GM19238 (cell line): ENCODE results near the gene HSPA12A.
"Not testable (repeated sequence)": the region's sequence is repeated elsewhere in the genome, so short reads cannot be mapped to it uniquely, and the experiment has no call there.

ENCODE experiments used
- DNase-seq: peaks from one replicate; pipeline ENCODE4 v3.0.0; 2011; ENCODE audit warnings: low spot score; ENCODE audit not compliant: insufficient read length

HSPA12A gene

DNA sequence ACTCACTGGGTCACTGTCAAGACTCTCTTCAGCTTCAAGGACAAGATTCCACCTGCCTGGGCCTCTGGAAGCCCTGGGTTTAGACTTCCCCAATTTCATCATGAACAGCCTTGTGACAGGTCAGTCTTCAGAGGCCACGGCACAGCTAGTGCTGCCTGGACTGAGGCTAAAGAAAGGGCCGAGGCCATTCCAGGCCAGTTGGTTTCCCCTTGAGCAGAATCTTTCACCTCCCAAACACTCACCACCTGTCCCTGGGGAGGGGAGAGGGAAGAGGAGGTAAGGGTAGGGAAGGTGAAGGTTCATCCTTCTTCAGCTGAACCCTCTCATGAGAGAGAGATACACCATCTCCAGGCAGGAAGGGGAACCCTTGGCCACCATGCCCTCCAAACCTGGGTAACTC, 24.3 kb downstream of the HSPA12A start:
- no peak for DNase-seq

DNA sequence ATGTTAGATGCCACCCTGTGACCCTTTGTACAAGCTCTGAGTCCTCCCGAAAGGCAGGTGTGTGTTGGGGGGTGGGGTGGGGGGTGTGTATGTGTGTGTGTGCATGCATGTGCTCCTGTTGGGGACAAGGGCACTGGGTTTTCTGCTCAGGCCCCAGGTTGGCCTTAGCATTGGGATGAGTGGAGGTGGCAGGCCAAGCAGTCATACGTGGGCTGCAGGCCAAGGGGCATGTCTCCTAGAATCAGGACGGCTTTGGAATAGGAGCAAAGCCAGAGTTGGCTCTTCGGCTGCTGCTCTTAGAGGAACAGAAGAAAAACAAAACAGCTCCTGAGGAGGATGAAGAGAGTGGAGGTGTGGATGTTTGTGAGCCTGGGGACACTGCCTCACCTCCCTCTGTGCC, 26.0 kb downstream of the HSPA12A start:
- DNase-seq = no peak

DNA sequence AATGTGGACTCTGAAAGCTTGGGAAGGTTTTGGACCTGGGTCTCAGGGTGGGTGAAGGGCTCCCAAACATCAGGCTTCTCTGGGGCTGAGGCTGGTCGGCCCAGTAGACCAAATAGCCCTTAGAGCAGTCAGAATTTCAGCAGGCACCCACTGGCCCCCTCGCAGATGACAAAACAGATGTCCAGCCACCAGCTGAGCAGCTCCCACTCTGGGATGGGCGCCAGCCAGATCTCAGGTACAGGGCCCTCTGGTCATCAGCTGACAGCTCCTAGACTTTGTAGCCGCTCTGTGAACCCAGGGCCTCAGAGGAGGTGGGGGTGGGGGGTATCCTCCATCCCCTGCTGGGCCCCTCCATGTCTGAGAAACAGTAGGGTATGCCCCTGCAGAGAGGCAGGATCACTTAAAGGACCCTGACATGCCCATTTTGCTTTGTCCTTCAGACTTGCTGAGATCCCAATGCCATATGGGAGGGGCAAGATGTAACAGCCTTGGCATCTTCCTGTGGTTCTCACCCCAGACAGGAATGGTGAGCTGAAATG, 26.5 kb downstream of the HSPA12A start:
- DNase-seq = no peak

DNA sequence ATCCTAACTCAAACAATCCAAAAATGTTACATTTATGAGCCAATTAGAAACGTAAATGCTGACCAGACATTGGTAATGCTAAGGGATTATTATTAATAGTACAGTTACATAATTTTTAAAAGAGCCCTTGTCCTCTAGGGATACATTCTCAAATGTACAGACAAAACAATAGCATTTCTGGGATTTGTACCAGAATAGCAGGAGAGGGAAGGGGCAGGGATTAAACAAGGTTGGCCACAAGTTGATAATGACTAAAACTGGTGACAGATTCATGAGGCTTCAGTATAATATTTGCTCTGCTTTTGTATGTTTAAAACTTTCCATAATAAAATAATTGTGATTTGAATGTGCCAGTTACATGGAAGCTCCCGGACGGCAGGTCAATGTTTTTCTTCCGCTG, 27.0 kb downstream of the HSPA12A start:
- no peak for DNase-seq

DNA sequence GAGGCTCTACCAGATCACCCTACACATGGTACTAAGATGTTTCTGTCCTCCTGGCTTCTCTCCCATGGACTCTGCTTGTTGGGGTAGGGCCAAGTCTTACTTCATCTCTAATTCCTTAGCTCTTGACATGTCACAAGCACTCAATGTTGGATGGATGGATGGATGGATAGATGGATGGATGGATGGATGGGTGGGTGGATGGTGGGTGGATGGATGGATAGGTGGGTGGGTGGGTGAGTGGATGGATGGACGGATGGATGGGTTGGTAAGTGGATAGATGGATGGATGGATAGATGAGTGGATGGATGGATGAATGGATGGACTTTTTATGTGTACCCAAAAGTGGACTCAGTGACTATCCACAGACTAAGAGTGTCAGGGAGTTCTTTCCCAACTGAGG, 28.5 kb downstream of the HSPA12A start:
- no peak for DNase-seq

DNA sequence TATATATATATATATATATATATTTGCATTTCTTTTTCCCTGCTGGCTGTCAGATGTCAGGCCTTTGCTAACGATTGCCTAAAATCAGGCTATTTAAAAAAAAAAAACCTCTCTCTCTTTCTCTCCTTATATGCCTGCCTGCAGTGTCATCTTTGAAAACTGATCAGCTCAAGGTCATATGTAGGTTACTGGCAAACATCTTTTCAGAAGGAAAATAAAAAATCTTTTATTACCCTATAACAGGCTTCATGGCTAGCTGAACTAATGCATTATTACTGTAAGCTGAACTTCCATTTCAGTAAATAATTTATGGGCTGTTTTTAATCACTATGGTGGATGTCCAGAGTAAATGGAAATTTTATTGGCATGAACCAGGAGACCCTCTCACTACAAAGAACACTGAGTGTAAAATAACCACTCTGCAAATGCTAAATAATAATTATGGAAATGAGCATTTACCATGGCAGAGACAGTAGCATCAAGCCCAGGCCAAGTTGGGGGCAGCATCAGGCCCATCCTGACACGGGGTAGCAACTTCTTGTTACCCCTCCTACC, 29.3 kb downstream of the HSPA12A start:
- no peak for DNase-seq

DNA sequence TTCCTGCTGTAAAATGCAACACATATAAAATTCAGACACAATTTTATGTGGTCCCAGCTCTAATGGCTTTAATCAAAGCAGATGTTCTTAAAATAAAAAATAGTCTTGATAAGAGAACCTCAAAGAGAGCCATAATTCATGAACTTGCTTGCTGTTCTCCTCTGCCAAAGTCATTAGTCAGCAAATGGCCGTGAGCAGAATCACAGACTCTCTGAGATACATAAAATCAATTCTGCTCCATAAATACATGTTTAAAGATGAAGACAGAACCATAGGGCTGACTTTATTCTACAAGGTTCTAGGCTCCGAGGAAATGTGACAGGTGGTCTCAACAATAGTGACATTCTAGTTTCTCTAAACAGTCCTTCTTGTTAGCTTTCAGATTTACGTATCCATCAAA, 29.8 kb downstream of the HSPA12A start:
- no peak for DNase-seq

DNA sequence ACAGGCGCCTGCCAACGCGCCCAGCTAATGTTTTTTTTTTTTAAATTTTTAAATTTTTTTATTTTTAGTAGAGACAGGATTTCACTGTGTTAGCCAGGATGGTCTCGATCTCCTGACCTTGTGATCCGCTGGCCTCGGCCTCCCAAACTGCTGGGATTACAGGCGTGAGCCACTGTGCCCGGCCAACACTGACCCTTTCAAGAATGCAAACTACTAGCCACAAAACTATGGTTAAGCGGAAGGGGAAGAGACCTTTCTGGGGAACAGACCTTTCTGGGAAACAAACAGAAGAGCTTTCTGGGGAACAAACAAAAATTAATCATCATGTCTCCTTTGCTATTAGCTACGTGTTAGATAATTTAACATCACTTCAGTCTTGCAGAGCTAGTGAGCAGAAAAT, 30.6 kb downstream of the HSPA12A start:
- DNase-seq = not testable (repeated sequence)

DNA sequence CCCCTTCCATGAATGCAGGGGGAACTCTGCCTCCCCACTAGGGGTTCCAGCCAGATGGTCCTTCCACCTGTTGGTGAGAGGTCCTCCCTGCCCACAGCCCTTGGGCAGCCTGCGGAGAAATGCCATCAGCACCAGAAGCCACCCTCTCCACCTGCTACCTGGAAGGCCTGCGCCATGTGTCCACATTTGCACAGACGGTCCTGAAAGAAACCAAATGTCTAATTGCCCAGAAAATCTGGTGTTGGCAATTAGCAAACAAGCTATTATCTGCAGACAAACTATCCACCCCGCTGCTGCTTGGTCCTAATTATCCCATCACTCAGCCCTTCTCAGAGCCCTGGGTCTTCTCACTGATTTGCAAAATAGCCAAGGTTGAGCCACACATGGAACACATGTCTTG, 32.3 kb downstream of the HSPA12A start:
- no peak for DNase-seq

DNA sequence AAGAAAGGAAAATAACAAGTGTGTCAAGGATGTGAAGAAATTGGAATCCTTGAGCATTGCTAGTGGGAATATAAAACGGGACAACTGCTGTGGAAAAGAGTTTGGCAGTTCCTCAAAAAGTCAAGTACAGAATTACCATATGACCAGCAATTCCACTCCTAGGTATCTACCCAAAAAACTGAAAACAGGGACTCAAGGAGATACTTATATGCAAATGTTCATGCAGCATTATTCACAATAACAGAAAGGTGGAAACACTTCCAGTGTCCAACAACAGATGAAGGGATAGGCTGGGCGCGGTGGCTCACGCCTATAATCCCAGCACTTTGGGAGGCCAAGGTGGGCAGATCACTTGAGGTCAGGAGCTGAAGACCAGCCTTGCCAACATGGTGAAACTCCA, 33.5 kb downstream of the HSPA12A start:
- DNase-seq = no peak

DNA sequence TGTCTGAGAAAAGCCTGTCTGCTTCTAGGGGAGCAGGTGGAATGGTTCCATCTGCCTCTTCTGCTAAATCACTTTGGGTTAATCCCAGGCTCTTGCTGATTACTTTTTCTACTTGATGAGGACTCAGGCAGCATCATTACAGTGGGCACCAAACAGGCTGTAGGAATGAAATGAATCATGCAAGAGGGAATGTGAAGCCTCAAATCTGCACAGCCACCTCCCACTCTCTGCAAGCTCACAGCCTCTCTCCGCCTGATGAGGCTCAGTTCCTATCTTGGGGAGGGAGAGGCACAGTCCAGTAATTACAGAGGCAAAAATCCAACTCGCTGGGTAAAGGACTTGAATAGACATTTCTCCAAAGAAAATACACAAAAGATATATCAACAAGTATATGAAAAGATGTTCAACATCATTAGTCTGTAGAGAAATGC, 34.0 kb downstream of the HSPA12A start:
- no peak for DNase-seq

DNA sequence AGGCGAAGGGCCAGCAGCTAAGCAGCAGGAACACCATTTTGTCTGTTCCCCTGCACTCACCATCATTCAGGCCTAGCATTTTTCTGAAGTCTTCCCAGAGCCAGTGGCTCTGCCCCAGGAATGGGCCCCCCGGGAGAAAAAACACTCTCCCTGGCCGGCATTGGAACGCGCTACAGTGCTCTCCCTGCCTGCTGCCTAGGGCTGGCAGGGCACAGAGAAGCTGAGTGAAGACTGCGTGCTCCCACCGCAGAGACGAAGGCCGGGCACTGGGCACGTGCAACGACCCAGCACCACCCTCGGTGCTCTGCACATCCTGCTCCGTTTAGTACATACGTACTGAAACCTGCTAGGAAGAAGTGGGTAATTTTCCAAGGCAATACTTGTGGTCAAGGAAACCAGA, 34.4 kb downstream of the HSPA12A start:
- DNase-seq = no peak

DNA sequence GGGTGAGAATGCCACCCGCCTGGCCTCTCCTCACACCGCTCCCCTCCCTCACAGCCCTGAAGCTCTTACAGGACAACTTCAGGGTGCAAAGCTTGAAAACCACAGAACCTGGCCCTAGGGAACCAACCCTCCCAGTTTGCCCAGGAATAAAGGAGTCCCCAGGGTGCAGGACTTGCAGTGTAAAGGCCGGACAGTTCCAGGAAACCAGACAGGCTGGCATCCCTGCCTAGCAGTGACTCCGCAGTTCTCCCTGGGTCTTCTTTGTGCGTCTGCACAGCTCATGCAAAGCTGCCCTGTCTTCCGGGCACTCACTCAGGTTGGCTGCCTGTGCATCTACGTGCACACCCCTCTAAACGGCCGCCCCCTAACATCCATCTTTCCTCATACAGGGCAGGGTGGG, 36.1 kb downstream of the HSPA12A start:
- DNase-seq = no peak

DNA sequence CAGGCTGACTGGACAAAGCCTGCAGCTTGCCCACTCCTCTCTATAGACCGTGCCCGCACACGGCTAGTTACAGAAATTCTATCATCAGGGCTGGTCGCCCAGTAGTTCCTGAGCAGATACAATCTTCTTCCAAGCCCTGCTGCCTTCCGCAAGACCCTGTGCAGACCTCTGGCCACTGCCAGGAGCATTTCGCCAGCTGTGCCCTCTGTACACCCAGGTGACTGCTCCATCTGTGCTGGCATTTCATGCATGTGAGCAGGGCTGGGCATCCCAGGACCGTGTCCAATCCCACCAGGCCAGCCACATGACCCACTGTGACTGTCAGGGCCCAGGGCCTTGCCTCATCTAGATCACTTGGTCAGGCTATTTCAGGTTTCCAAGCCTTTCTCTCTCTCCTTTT, 36.9 kb downstream of the HSPA12A start:
- DNase-seq = no peak

DNA sequence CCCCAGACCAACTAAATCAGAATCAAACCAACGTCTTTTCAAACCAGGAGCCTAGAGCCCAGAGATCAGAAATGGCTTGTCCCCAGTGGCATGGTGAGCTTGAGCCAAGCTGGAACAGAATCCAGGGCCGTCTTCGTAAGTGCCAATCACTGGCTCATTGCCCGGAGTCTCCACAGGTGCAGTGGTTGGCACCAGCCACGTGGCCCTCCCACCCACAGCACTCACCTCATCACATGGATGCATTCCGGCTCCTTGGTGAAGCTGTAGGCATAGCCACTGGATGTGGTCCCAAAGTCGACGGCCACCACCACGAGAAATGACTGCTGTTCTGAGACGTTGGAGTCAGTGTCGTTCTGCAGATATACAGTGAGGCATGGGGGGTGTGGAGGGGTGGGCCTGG, 37.4 kb downstream of the HSPA12A start:
- DNase-seq = no peak

DNA sequence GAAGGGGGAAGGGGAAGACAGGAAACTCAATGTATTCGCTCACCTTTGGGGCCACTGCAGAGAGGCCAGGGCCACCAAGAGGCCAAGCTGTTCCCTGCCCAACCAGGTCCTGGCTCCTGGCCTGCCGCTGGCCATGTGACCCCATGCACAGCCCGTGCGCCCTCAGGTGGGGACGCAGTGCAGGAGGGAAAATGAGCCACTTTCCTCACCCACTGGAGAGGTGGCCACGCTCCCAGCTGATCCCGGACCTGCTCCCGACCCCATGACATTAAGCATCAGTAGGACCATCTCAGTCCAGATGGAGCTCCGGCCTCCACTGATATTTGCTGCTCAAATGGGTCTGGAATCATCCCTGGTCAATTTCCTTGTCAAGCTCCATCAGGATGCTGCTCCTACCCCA, 40.2 kb downstream of the HSPA12A start:
- no peak for DNase-seq

DNA sequence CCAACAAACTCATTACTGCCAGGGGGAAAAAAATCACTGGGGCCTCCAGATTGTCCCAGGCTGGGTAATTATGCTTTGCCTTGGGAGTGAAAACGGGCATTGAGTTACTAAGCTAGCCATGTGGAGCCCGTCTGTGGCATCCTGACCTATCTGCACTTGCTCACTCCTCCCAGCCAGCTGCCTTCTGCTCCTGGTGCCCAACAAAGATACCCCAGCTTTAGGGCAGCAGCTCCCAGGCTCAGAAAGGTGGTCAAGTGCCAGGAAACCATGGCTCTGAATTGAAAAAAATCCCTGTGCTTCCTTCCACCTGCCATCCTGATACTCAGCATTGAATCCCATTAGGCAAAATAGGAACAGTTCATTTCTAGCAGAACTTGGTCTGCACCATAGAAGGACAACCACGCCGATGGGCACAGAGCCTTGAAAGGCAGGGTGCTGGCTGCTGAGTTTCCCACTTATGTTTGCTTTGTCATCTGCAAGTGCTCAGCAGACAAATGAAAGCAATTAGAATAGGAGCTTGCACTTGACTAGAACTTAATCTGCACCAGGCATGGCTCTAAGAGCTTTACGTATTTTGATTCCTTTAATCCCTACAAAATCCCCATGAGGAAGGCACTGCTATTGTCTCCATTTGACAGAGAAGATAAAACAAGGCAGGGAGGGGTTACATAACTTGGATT, 42.8 kb downstream of the HSPA12A start:
- no peak for DNase-seq

DNA sequence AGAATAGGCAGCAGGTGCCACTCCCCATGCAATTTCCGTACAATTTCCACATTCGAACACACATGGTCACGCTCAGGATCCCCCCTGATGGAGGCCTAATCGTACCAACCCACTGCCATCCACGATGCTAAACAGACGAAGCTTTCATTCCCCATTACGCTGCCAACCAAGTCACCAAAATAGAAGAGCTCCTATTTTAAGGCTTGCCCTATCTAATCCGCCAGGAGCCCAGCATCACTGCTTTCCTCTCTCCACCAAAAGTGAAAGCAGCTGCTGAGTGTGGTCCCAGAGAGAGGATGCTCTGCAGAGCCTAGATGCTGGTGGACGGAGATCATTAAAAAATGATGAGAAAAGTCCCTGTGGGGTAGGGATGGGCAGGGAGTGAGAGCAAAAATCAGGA, 43.3 kb downstream of the HSPA12A start:
- no peak for DNase-seq

DNA sequence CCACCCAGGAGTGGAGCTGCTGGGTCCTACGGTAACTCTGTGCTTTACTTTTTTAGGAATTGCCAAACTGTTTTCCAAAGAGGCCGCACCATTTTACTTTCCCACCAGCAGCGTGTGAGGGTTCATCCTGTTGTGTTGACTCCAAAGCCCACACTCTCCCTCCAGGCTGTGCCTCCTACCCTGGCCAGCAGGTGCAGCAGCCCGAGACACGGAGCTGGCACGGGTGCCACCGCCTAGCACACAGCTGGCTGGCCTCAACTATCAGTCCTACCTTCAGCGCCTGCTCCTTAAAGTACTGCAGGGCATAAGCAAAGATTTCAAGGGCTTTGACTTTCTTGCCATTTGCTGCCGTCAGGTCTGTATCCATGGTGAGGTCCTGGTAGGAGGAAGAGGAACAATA, 44.0 kb downstream of the HSPA12A start:
- no peak for DNase-seq

DNA sequence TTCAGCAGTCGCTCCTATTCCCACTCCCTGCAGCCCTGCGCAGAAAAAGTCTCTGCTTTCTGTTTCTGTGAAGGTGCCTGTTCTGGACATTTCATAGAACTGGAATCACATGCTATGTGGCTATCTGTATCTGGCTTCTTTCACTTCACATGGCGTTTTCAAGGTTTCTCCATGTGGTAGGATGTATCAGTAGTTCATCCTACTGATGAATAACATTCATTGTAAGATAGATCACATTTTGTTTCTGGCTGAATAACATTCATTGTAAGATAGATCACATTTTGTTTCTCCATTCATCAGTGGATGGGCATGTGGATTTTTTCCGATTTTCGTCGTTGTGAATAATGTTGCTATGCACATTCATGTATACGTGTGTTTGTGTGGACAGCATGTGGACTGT, 44.5 kb downstream of the HSPA12A start:
- DNase-seq = no peak

DNA sequence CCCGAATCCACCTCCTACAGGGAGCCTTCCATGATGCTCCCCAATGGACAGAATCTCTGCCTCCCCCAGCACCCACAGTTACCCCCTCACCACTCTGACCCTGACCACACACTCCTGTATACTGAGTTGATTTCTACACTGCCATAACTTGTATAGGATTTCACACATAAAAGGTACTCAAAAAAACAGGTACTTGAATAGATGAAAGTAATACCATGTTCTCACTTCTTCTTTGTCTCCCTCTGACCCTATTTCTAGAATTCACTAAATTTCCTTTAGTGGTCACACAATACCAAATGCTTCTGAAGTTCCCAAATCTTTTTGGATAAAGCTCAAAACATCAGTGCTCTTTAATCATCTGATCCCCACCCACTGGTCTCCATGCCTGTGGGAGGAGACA, 45.4 kb downstream of the HSPA12A start:
- DNase-seq = no peak

DNA sequence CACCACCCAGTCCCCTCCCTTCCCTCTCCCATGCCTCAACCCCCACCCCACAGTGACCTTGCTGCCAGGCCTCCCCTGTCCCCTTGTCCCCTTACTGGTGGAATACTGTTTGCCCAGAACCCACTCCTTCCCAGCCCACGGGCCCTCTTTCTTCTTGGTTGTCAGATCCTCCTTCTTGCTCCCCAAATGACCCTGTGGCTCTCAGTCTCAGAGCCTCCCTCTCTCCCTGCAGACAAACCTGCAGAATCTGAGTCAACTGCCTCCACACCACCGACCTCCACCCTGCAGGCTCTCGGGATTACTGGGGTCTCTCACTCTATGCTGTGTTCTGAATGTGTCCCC, 47.5 kb downstream of the HSPA12A start:
- DNase-seq = no peak

DNA sequence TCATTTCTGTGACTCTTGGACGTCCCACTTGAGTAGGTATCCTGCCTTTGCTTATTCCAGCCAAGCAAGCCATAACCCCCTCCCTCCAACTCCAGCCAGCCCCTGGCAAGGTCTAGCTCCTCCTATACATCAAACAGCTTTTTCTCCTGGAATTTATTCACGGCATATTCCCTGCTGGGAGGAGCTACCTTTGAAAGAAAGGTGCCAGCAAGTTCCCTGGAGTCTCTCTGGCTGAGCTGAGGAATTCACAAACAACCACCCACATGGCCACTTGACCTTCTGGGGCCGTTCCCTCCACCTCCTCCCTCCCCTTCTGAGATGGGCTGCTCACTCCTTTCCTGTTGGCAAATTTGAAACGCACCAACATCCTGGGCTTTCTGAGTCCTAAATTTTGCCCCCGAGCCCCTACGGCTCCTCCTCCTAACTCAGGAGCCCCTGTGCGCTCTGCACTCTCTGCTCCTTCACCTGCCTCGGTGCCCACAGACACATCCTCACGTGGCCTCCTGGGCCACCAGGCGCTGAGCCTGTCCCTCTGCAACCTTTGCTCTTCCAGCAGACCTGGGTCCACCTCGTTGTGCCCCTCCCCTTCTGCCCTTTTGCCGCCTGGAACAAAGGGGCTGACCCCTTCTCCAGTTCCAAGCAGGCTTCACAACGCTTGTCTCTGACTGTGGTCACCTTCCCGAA, 48.0 kb downstream of the HSPA12A start:
- DNase-seq = no peak
